ENCODE results near the gene KLK11. TPM values are rescaled to one million over a fixed set of nuclear protein-coding genes. Genes with fewer than 3 reads are reported as not detected.

KLK11 gene
- total and polyA plus RNA-seq, 2 donors (not counting 3 experiments of a cell fraction or from before 2014, with no cell fraction given): not detected

- dilution Hi-C loops (cut with MboI; ENCODE audit: extremely low pct_ligation_motif_present, low sequenced_read_pairs): no loop called here
Observed at GRCh38 chr19:51075998-51076397, 49.6 kb upstream of the KLK11 start.

More at GRCh38 chr19:51075998-51076397, 49.6 kb upstream of the KLK11 start:
- FAIRE-seq: no peak
- ChIA-PET POLR2A (no interaction called here), CTCF (interaction anchor here (1.2 kb wide), 1 partner anchor 55 kb away, joined by 3 read pairs; no protein-coding TSS in a partner anchor)
- Histone ChIP-seq H3K79me2 (ENCODE audit: control insufficient read depth, insufficient read depth, low read length) (no peaks in the 10 kb centered on the region), H3K9me3 (replicated peaks; ENCODE audit: control insufficient read depth, insufficient read depth, low read length) (no peaks in the 10 kb centered on the region), H3K27me3 (ENCODE audit: control insufficient read depth in 2 of 2, insufficient read depth in 2 of 2, low read length in 2 of 2) (no peaks in the 10 kb centered on the region), H2AFZ (ENCODE audit: low read depth, low read length) (no peak overlapping the region), H3K9me1 (replicated peaks; ENCODE audit: control insufficient read depth, extremely low read depth, insufficient read depth, low read length) (no peaks in the 10 kb centered on the region), H3K36me3 (ENCODE audit: control insufficient read depth in 2 of 2, extremely low read depth in 1 of 2, insufficient read depth in 2 of 2, low read length in 2 of 2) (no peaks in the 10 kb centered on the region), H3K4me2 (ENCODE audit: insufficient read depth, low read length) (no peak overlapping the region), H3K27ac (ENCODE audit: insufficient read depth, low read depth, low read length) (no peak overlapping the region), H3K4me3 (replicated peaks in 1 of 3; ENCODE audit: insufficient read depth in 1 of 3, low read depth in 1 of 3, low read length in 3 of 3) (no peak overlapping the region), H3K9ac (replicated peaks; ENCODE audit: extremely low read depth, insufficient read depth, low read length) (no peak overlapping the region), H4K20me1 (replicated peaks; ENCODE audit: control insufficient read depth, extremely low read depth, insufficient read depth, low read length) (no peaks in the 10 kb centered on the region), H3K4me1 (ENCODE audit: control insufficient read depth, extremely low read depth, insufficient read depth, low read length) (no peaks in the 10 kb centered on the region)
- no TSS peak for BruUV-seq (replicated peaks)
- TF ChIP-seq MYC (IDR thresholded peaks at IDR 0.05; ENCODE audit: low read depth, low read length) (no peak), EZH2 (IDR thresholded peaks at IDR 0.05; ENCODE audit: borderline replicate concordance, low read depth, low read length, severe bottlenecking) (no peak), GATA2 (IDR thresholded peaks at IDR 0.05; ENCODE audit: insufficient read depth, insufficient read length, low read depth, low read length) (no peak), POLR2AphosphoS5 (IDR thresholded peaks at IDR 0.05; ENCODE audit: insufficient read depth, low read depth, low read length) (no peak), POLR2A (IDR thresholded peaks at IDR 0.05; ENCODE audit: low read depth, low read length) (no peak), JUN (IDR thresholded peaks at IDR 0.05; ENCODE audit: borderline replicate concordance, insufficient read depth, insufficient read length, low read depth) (no peak), MAX (IDR thresholded peaks at IDR 0.05; ENCODE audit: insufficient read depth, insufficient read length) (no peak), FOS (IDR thresholded peaks at IDR 0.05; ENCODE audit: borderline replicate concordance, insufficient read depth, low read length) (no peak), CTCF (IDR thresholded peaks at IDR 0.05; ENCODE audit: extremely low read depth in 1 of 2, insufficient read depth in 1 of 2, low read depth in 1 of 2, low read length in 2 of 2) (no peak)
- no peak for DNase-seq (ENCODE audit: low read depth, low spot score)
- intact Hi-C loops (cut with micrococcal nuclease): no loop called here
